ENCODE measurements around the gene ZBTB5.
"Not testable (repeated sequence)": the region's sequence is repeated elsewhere in the genome, so short reads cannot be mapped to it uniquely, and the experiment has no call there.

The ZBTB5 gene, protein sequence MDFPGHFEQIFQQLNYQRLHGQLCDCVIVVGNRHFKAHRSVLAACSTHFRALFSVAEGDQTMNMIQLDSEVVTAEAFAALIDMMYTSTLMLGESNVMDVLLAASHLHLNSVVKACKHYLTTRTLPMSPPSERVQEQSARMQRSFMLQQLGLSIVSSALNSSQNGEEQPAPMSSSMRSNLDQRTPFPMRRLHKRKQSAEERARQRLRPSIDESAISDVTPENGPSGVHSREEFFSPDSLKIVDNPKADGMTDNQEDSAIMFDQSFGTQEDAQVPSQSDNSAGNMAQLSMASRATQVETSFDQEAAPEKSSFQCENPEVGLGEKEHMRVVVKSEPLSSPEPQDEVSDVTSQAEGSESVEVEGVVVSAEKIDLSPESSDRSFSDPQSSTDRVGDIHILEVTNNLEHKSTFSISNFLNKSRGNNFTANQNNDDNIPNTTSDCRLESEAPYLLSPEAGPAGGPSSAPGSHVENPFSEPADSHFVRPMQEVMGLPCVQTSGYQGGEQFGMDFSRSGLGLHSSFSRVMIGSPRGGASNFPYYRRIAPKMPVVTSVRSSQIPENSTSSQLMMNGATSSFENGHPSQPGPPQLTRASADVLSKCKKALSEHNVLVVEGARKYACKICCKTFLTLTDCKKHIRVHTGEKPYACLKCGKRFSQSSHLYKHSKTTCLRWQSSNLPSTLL

DNA sequence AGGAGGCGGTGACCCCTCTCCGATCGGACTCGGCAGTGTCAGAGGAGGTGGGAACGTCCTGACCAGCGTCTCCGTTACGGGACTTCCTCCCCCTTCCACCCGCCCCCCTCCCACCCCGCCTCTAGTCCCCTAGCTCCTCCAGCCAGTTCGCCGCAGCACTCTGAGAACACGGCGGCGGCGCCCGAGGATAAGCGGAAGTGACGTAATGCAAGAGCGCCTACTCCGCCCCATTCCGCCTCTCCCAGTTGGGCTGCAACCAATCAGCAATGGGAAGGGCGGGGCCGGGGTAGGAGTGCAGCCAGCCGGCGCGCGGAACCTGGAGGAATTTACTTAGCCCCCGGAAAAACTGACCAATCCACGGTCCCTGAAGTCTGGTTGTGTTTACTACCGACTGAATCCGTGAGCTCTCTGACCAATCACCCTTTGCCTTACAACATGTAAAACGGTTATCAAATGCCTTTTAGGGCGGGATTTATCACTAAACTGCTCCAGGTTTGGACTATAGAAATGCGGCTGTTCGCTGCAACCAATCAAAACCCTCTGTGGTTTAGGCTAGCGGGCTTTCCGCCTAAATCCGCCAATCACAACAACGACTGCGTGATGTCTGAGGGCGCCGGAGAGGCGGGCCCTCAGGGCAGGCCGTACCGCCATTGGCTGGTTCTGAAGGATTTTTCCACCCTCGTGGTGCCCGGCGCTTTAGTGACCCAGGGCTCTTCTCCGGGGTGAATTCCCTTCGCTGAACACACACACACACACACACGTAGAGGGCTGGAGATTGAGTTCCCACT, at the start of gene ZBTB5:
Gene ZBTB5 (minus strand): TSS at position 202 of the 788 bp plus-strand sequence. CDS start 22,899 bp downstream, outside the sequence.
- DNase-seq (ENCODE audit: low read depth) = peak; percentile 99

DNA sequence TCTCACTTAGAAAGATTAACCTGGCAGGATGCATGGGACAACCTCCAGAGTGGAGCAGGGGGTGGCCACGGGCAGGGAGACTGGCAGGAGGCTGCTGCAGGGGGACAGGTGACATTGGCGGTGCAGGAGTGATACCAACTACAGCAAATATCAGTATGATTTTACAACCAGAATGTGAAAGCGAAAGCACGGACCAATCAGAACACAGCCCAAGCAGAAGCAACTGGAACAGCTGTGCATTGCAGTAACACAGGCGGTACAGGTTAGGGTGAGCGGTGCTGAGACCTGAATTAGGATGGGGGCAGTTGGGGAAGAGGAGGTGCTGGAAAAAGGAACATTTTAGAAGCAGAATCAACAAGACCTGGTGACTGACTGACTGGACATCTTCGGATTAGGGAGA, 49.7 kb upstream of the ZBTB5 start:
- no peak for DNase-seq (ENCODE audit: low read depth)

DNA sequence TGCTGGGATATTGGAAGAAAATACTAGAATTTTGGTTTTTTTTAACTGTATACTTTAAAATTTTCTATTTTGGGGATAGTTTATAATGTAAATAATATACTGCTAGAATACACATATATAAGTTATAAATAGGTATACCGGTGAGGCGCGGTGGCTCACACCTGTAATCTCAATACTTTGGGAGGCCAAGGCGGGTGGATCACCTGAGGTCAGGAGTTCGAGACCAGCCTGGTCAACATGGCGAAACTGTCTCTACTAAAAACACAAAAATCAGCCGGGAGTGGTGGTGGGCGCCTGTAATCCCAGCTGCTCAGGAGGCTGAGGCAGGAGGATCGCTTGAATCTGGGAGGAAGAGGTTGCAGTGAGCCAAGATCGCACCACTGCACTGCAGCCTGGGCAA, 49.2 kb upstream of the ZBTB5 start:
- not testable (repeated sequence) for DNase-seq (ENCODE audit: low read depth)

DNA sequence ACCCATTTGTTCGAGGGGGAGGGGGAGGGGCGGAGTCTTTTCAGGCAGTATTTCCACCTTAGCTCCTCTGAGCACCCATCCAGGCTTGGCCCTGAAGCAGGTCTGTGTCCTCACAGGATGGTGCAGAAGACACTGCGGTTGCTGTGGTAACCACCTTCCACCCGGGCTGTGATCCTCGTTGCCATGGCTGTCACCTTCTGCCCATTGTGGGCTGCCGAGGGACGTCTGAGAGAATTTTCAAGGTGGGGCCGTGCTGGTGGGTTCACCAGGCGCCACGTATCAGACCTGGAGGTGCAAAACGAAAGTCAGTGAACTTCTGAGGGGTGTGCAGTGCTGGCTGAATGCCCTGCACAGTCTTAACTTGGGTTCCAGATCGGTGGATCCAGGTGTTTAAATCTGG, 47.2 kb upstream of the ZBTB5 start:
- DNase-seq (ENCODE audit: low read depth) = no peak

DNA sequence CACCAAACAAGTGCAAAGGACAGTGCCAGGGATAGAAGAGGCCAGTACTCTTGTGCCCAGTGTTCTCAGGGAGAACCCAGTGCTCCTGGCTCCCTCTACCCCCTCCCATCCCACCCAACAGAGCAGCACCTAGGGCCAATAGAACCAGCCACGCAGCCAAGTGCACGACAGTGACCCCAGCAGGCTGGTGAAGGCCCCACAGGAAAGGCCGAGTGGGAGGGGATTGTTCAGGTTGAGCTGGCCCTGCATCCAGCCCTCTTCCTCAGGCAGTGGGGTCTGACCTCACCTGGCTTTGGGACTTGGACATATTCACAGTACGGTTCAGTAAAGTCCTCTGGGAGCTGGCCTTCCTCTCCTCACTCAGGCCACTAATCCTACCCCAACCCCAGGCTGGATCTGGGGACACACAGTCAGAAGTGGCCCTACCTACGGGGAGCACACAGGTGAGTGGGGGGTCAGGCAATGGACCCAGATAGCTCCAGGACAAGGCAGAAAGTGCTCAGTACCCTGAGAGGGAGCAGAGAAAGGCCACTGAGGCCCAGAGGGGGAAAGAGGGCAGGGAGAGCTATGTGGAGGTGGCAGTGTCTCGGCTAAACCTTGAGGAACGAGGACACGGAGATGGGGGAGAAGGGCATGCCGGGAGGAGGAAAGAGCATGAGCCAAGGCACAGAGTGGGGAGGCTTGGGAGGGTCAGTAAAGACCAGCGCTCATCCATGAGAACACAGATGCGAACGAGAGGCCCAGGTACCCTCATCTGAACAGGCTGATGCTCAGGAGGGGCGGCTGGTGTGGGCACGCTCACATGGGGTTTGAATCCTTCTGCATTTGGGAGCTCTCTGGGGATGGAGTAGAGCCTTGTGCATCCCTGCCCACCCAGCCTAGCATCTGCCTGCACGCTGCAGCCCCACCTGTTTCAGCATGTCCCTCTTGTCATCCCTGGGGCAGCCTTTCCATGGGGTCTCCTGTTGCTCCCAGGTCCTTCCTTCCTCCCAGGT, 46.1 kb upstream of the ZBTB5 start:
- no peak for DNase-seq (ENCODE audit: low read depth)

DNA sequence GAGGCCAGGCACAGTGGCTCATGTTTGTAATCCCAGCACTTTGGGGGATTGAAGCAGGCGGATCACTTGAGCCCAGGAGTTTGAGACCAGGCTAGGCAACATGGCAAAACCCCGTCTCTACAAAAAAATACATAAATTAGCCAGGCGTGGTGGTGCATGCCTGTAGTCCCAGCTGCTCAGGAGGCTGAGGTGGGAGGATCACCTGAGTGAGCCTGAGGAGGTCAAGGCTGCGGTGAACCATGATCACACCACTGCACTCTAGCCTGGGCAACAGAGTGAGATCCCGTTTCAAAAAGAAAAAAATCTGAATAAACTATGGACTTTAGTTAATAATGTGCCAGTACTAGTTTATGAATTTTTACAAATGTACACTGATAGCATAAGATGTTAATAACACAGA, 44.8 kb upstream of the ZBTB5 start:
- DNase-seq (ENCODE audit: low read depth) = not testable (repeated sequence)

DNA sequence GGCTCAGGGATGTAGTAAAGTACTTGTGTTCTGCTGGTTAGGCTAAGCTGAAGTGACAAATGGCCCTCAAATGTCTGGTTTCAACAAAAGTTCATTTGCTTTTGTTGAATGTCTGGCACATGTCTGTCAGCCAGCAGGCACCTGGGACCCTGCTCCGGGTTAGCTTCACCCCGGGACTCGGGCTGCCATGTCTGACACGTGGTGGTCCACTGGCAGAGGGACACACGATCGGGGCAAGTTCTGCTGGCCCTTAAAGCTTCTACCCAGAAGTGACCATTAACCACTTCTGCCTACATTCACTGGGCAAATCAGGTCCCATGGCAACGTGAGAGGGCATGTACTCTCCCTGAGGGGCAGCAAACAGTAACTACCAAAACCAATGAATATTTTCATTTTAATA, 44.3 kb upstream of the ZBTB5 start:
- DNase-seq (ENCODE audit: low read depth) = no peak

DNA sequence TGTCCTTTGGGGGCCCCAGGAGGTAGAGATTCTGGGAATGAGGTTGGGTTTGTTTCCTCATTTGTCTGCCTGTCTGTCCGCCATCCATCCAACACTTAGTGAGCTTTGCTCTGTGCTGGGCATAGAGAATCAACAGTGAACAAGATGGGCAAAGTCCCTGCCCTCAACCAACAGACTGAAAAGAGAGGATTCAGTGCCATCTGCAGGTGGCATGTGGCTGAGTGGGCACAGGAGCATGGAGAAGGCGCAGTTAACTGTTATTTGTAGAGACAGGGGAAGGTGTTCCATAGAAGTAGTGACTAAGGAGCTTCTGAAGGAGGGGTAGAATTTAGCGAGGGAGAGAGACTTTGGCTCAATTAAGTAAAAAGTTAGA, 43.6 kb upstream of the ZBTB5 start:
- DNase-seq (ENCODE audit: low read depth) = no peak

DNA sequence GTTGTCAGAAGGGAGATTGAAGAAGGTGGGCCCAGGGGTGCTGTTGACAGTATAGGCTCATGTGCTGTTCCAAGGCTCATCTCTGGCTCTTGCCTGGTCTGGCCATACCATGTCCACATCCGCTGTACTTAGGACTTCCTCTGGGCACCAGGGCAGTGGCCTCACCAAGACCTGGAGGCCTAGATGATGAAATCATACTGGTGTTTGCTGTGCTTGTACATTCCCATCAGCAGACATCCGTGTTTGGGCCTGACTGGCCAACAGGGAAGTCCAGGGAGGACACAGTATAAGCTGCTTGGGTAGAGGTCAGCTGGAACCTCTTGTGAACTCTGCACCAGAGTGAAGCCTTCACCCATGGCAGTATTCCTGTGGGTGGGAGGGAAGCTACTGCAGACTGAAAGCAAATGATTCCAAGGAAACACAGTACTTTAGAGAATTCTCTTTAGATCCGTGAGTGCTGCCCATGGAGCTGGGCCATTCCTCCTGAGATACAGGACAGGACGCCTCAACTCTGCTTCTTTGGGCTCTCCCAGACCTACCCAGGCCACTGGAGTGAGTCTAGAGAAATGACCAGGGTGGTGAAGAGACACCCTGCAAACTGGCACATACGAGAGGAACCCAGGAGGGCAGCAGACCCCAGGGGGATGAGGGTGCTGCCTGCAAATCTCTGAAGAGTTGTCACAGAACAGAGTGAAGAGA, 43.0 kb upstream of the ZBTB5 start:
- no peak for DNase-seq (ENCODE audit: low read depth)

DNA sequence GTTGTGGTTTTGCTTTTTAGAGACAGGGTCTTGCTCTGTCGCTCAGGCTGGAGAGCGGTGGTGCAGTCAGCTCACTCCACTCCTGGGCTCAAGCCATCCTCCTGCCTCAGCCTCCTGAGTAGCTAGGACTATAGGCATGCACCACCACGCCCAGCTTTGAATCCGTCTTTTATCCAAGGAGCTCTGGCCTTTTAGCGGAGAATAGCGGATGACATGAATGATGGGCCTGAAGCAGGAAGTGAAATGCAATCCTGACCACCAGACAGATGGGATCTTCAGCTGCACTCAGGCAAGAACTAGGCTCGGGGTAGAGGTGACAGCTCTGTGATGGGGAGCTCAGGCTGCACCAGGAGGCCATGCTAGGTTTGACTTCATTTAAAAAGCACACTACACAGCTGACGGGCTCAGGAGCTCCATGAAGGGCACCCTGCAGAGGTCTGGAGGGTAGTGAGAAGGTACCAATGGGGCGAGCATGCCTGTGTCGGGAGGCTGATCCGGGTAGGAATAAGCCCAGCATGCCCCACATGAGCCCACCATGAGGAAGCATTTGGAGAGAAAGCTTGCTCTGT, 42.4 kb upstream of the ZBTB5 start:
- no peak for DNase-seq (ENCODE audit: low read depth)

DNA sequence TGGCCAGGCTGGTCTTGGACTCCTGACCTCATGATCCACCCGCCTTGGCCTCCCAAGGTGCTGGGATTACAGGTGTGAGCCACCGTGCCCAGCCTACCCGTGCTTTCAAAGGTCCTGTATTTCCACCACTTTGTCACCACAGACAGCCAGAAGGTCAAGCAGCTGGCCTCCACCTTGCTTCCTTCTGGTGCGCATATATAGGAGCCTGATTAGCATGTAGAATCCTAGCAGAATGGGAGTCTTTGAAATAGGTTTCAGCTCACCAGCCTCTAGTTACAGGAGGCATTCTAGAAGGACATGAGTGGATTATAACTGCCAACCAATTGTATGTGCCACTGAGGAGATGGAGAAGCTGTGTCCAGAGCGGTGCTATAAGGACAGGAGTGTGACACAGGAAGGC, 39.4 kb upstream of the ZBTB5 start:
- DNase-seq (ENCODE audit: low read depth) = no peak

DNA sequence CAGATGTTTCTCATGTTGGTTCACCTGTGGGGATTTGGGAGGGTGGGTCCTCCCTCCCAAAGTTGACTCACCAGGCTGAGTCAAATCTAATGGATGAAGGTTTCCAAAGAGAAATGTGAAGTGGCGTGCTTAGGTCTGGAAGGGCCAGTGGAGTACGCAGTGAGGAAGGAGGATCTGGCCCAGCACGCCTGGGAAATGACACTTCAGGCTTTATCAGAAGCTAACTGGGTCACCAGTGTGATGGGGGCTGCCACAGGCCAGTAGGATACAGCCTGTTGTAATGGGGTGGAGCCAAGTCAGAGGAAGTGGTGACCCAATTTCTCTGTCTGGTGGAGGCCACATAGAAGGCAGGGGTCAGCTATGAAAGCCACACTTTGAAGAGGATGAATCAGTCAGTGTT, 38.5 kb upstream of the ZBTB5 start:
- DNase-seq (ENCODE audit: low read depth) = no peak

DNA sequence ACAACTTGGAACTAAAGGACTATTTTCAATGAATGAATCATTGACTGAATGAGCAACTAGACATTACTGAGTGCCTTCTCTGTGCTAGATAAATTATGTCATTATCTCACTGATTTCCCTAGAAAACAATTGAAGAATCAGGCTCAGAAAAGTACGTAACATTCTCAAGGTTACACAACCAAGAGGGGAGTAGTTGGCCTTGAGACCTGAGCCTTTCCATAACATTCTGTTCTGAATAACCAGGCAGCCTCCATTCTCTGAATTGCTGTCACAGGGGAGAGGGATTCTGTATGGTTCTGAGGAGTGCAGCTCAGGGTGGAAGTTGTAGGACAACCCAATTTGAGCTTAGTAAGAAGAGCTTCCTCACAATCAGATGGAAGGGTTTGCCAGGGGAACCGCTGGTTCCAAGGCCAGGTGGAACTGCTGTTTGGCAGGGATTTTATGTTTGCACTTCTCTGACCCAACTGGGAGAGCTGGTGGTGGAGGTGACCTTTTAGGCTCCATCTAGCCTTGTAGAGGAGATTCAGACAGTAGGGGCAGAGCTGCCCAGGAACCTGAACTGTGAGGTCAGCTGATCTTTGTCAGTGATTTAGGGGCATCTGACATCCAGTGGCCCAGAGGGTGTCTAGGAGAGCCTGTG, 36.8 kb upstream of the ZBTB5 start:
- no peak for DNase-seq (ENCODE audit: low read depth)

DNA sequence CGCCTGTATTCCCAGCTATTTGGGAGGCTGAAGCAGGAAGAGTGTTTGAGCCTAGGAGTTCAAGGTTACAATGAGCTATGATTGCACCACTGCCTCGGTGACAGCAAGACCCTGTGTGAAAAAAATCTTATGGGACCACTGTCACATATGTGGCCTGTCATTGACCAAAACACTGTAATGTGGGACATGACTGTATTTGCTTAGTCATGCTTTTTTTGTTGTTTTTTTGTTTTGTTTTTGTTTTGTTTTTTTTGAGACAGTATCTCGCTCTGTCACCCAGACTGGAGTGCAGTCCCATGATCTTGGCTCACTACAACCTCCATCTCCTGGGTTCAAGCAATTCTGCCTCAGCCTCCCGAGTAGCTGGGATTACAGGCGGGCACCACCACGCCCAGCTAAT, 34.0 kb upstream of the ZBTB5 start:
- no peak for DNase-seq (ENCODE audit: low read depth)

DNA sequence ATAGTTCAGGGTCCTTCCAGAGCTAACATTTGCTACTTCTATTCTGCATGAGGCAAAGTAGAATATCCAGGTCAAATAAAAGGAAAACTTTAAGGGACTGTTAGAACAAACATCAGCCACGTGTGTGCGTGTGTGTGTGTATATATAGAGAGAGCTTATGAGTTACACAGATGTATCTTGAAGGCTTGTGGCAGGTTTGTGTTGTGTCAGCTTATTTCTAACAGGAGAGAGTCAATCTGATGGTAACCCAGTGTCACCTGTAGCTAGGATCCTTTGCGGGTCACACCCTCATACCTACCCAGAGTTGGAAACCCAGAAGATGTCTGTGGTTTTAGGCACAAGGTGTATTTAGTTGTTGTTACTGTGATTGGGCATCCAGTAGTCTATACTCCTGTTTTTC, 33.2 kb upstream of the ZBTB5 start:
- DNase-seq (ENCODE audit: low read depth) = no peak

DNA sequence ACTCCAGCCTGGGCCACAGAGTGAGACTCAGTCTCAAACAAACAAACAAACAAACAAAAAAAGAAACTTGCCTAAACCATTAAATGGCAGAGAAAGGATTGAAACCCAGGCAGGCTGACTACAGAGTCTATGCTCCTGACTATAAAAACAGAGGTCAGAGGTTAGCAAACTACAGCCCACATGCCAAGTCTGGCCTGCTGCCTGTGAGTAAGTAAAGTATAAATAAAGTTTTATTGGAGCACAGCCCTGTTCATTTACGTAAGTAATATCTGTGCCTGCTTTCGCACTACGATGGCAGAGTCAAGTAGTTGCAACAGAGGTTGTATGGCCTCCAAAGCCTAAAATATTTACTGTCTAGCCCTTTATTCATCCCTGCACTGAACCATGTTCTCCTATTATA, 32.1 kb upstream of the ZBTB5 start:
- DNase-seq (ENCODE audit: low read depth) = no peak

DNA sequence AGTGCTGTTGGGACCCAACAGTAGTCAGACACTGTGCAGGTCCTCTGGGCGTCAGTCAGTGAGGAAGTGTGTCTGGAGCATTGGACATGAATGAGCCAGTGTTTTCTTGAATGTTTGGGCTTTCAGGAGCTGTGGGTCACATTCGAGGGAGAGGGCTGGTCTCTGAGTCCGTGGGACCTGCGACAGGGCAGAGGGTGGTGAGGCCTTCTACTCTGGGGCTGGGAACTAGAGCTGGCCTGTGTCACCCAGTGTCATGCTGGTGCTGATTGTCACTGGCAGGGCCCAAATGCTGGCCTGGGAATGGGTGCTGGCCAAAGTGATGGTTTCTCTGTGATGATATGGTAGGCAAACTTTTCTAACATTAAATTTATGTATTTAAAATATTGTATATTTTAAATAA, 30.8 kb upstream of the ZBTB5 start:
- DNase-seq (ENCODE audit: low read depth) = no peak

DNA sequence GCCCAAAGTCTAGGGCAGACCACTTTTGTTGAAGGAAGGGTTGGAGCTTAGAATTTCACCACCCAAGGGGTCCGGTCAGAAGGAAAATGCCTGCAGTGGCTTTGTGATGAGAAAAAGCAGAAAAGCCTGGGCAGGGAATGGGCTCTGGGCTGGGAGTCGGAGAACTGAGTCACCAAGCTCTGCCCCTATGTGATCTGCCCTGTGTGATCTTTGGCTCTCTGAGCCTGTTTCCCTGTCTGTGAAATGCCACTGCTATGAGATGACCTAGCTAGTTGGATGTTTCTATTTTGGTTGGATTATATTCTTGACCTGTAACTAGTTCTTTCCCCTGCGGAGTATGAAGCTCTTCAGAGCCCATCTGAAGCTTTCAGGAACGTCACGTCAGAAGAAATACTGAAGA, 30.3 kb upstream of the ZBTB5 start:
- DNase-seq (ENCODE audit: low read depth) = no peak

DNA sequence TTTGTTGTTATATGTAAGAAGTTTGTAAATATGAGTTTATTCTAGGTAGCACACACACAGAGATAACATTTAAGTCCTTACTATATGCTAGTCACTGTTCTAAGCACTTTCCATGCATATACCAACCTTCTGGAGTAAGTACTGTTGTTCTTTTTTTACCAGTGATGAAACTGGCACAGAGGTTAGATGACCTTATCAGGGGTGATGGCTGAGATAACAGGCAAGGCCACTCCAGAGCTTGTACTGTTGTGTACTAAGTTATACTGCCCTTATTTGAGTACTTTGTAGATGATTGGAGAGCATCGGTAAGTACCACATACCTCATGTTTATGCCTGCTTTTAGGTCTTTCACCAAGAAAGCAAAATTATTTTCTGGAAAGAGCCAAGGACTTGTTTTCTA, 26.7 kb upstream of the ZBTB5 start:
- DNase-seq (ENCODE audit: low read depth) = no peak

Measured in stimulated activated CD8-positive, alpha-beta memory T cell treated with anti-CD3 and anti-CD28 coated beads, Interleukin-12 subunit alpha, Interleukin-12 subunit beta, amount 100 ng/mL, for 1 hour (primary cell).